Erythroblast (primary cell): Measurements from ENCODE around the gene RNPEPL1.

Experiments used
- GATA1 ChIP-seq: IDR thresholded peaks from 2 replicates; pipeline ENCODE4 v1.6.1; 2011; ENCODE audit warnings: low read depth, mild to moderate bottlenecking, control low read depth, low read length, moderate library complexity
- POLR2A ChIP-seq: IDR thresholded peaks from 2 replicates; pipeline ENCODE4 v1.6.1; 2011; ENCODE audit warnings: mild to moderate bottlenecking, low read length

DNA sequence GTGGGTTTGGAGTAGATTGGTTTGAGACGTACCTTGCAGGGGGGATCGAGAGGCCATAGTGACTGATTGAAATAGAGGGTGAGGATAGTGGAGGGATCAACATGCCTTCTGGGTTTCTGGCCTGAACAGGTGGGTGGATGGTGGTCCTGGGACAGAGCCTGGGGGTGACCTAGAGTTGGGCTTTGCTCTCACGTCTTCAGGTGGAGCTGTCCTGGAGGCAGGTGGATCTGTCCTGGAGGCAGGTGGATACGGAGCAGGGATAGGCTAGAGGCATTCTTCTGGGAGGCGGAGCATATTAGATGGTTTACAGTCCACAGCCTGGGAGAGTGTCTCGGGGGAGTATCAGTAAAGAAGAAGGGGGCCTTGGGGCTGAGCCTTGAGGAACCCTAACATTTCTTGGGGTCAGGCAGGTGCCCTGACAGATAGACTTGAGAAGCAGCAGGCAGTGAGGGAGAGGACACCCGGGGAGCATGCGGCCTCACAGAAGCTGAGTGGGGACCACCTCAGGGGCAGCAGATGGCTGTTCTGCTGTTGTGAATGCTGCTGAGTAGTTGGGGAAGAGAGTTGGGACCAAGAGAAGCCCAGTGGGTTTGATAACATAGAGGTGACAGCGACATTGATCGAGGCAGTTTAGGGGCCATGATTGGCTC lies 19.8 kb downstream of the RNPEPL1 start:
- TF ChIP-seq POLR2A (no peak), GATA1 (no peak)
